Esophagus muscularis mucosa (tissue), 4 donors: Measurements from ENCODE around the gene SNAPC5. TPM values are rescaled to one million over a fixed set of nuclear protein-coding genes. Genes with fewer than 3 reads are reported as not detected.

Experiments used
- DNase-seq: peaks from one replicate; pipeline ENCODE4 v3.0.0-alpha.2; 2017; ENCODE audit errors: extremely low spot score
- H3K27ac ChIP-seq, 4 donors: fragments of 200-600 bp; sonication (generic); replicated peaks in 1 of 4; 1 replicate in 3 of 4; 2 replicates in 1 of 4; pipeline ENCODE4 v1.5.1; 2016 to 2019; ENCODE audit warnings: mild to moderate bottlenecking in 1 of 4
- H3K27me3 ChIP-seq, 4 donors: fragments of 200-600 bp; sonication (generic); one replicate each; pipeline versions ENCODE4 v1.5.1 to v1.6.0; 2016 to 2019
- H3K36me3 ChIP-seq, 4 donors: fragments of 200-600 bp; sonication (generic); one replicate each; pipeline ENCODE4 v1.5.1; 2016 to 2019
- H3K4me1 ChIP-seq, 4 donors: fragments of 200-600 bp; sonication (generic); one replicate each; pipeline ENCODE4 v1.5.1; 2016 to 2019
- H3K4me3 ChIP-seq, 4 donors: fragments of 200-600 bp; sonication (generic); 1 replicate in 2 of 4; 2 replicates in 2 of 4; pipeline ENCODE4 v1.5.1; 2016 to 2019; ENCODE audit warnings: mild to moderate bottlenecking in 4 of 4, moderate library complexity in 1 of 4
- H3K9me3 ChIP-seq, 4 donors: fragments of 200-600 bp; sonication (generic); 1 replicate in 3 of 4; 2 replicates in 1 of 4; pipeline ENCODE4 v1.5.1; 2016 to 2019
- CTCF ChIP-seq, 3 experiments: fragments of 200-600 bp in 2 of 3; fragments of 450-650 bp in 1 of 3; sonication (generic) in 2 of 3; IDR thresholded peaks; one replicate each; pipeline ENCODE4 v1.5.1; 2017 to 2019; ENCODE audit warnings: antibody characterized with exemption in 3 of 3, mild to moderate bottlenecking in 2 of 3, moderate library complexity in 1 of 3
- EP300 ChIP-seq: sonication (generic); formaldehyde crosslinking; IDR thresholded peaks from one replicate; pipeline ENCODE4 v1.6.1; 2017; ENCODE audit warnings: antibody characterized with exemption
- POLR2A ChIP-seq: fragments of 450-650 bp; IDR thresholded peaks from one replicate; pipeline ENCODE4 v1.6.1; 2017; ENCODE audit warnings: antibody characterized with exemption, moderate library complexity, mild to moderate bottlenecking, low read depth
- POLR2AphosphoS5 ChIP-seq, 2 donors: sonication (generic); formaldehyde crosslinking; IDR thresholded peaks; one replicate each; pipeline ENCODE4 v1.6.1; 2017; ENCODE audit warnings: antibody characterized with exemption in 2 of 2
- WGBS: methylation state at CpG from one replicate; pipeline ENCODE4 v1.1.5; 2018; 5-methylcytosine and 5-hydroxymethylcytosine counted together
- intact Hi-C: fragments of 100-400 bp; cut with DNase I; formaldehyde crosslinking; loops from one replicate; pipeline ENCODE4 v1.15.1; 2023
- total RNA-seq, 4 donors: library from RNA; depleted of rRNA; stranded (reverse); fragments of >200 nt; gene quantifications; one replicate each; pipeline versions ENCODE4 v1.1.0 to v1.2.1, GENCODE V29; 2016

Gene SNAPC5
- 10 to 100 TPM; 23.3 to 44.9 (median 34.7) TPM for total RNA-seq

GRCh38 chr15:66497502-66498455 lies at the start of gene SNAPC5:
TSS of gene SNAPC5 (minus strand) at chr15:66497762. CDS start at chr15:66497731, 31 bp downstream.
- WGBS = 12% methylated on average over 30 of the region's 43 CpGs
- peak; percentile 99 for DNase-seq
- peak within 1 kb of the TSS; percentile 83 to 92 (median 87) for H3K27ac ChIP-seq
- H3K9me3 ChIP-seq = no peaks in the 10 kb centered on the region
- H3K36me3 ChIP-seq = peaks cover 62 to 80% (median 77%) of the 10 kb centered on the region in 4 donors
- H3K4me1 ChIP-seq = peaks cover 17 to 41% (median 31%) of the 10 kb centered on the region in 4 donors
- H3K27me3 ChIP-seq = no peaks in the 10 kb centered on the region
- intact Hi-C loops = loop anchor here (2.0 to 10.0 kb wide), 2 partner anchors 113 to 143 kb away; partner anchors contain the start of gene TIPIN
- TF ChIP-seq POLR2A (peak; percentile 65), CTCF (IDR thresholded peaks at IDR 0.05) (peak; percentile 96 to 98 (median 97)), EP300 (no peak), POLR2AphosphoS5 (IDR thresholded peaks at IDR 0.05) (peak; percentile 92 to 98)
- peak within 1 kb of the TSS; percentile 62 to 93 (median 88) for H3K4me3 ChIP-seq

GRCh38 chr15:66545255-66545654 lies 47.7 kb upstream of the SNAPC5 start:
- no peak overlapping the region for H3K27ac ChIP-seq
- intact Hi-C loops = no loop called here
- no peaks in the 10 kb centered on the region for H3K4me1 ChIP-seq
- TF ChIP-seq EP300 (no peak), POLR2AphosphoS5 (IDR thresholded peaks at IDR 0.05) (no peak), CTCF (IDR thresholded peaks at IDR 0.05) (no peak), POLR2A (no peak)
- H3K27me3 ChIP-seq = no peaks in the 10 kb centered on the region
- no peak for DNase-seq
- peaks cover 0 to 26% (median 3%) of the 10 kb centered on the region in 4 donors for H3K36me3 ChIP-seq
- H3K4me3 ChIP-seq = no peak overlapping the region
- no peaks in the 10 kb centered on the region for H3K9me3 ChIP-seq
- 100% methylated on average over 1 of the region's 1 CpG for WGBS

GRCh38 chr15:66542896-66543295 lies 45.3 kb upstream of the SNAPC5 start:
- H3K9me3 ChIP-seq = no peaks in the 10 kb centered on the region
- no peak overlapping the region for H3K27ac ChIP-seq
- WGBS = 96% methylated on average over 4 of the region's 4 CpGs
- DNase-seq = no peak
- no peak overlapping the region for H3K4me3 ChIP-seq
- H3K4me1 ChIP-seq = no peaks in the 10 kb centered on the region
- no peaks in the 10 kb centered on the region for H3K27me3 ChIP-seq
- intact Hi-C loops = no loop called here
- H3K36me3 ChIP-seq = peaks cover 6 to 42% (median 11%) of the 10 kb centered on the region in 4 donors
- TF ChIP-seq CTCF (IDR thresholded peaks at IDR 0.05) (no peak), POLR2A (no peak), POLR2AphosphoS5 (IDR thresholded peaks at IDR 0.05) (no peak), EP300 (no peak)

GRCh38 chr15:66535056-66535455 lies 37.5 kb upstream of the SNAPC5 start:
- TF ChIP-seq CTCF (IDR thresholded peaks at IDR 0.05) = no peak
- TF ChIP-seq EP300 = no peak
- no peak for TF ChIP-seq POLR2A
- TF ChIP-seq POLR2AphosphoS5 (IDR thresholded peaks at IDR 0.05) = no peak
- no peak overlapping the region for H3K4me3 ChIP-seq
- 90% methylated on average over 9 of the region's 9 CpGs for WGBS

More at GRCh38 chr15:66535056-66535455, 37.5 kb upstream of the SNAPC5 start:
- intact Hi-C loops = no loop called here
- peaks cover 0 to 40% (median 13%) of the 10 kb centered on the region in 4 donors for H3K36me3 ChIP-seq
- no peaks in the 10 kb centered on the region for H3K4me1 ChIP-seq
- no peaks in the 10 kb centered on the region for H3K9me3 ChIP-seq
- no peak overlapping the region for H3K27ac ChIP-seq
- H3K27me3 ChIP-seq = no peaks in the 10 kb centered on the region
- DNase-seq = no peak
